ENCODE results near the gene THOC6.

DNA sequence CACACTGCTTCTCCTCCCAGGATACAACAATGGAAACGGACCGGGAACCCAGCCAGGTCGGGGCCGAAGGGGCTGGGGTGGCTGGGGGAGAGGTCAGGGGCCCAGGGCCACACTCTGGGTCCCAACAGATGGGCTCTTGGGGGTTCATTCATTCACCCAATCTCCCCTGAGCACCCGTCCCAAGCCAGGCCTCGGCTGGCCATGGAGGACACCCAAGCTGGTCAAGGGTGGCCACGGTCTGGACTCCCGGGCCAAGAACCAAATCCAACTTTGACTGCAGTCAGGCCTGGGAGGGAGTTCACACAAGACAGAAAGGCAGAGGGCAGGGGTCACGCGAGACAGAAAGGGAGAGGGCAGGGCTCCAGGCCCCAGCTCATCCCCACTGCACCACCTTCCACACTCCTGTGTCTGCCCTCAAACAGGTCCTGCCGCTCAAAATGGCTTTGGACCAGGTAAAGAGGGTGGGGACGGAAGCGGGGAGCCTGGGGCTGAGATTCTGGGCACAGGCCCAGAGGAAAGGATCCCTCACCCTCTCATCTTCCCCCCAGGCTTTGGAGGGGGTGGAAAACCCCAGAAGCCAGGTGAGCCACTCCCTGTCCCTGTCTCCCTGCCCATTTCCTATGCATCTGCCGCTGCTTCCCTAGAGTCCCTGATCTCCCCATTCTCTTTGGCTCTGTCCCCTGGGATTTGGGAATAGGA, 31.3 kb upstream of the THOC6 start:
- TF ChIP-seq, protein P1, sequence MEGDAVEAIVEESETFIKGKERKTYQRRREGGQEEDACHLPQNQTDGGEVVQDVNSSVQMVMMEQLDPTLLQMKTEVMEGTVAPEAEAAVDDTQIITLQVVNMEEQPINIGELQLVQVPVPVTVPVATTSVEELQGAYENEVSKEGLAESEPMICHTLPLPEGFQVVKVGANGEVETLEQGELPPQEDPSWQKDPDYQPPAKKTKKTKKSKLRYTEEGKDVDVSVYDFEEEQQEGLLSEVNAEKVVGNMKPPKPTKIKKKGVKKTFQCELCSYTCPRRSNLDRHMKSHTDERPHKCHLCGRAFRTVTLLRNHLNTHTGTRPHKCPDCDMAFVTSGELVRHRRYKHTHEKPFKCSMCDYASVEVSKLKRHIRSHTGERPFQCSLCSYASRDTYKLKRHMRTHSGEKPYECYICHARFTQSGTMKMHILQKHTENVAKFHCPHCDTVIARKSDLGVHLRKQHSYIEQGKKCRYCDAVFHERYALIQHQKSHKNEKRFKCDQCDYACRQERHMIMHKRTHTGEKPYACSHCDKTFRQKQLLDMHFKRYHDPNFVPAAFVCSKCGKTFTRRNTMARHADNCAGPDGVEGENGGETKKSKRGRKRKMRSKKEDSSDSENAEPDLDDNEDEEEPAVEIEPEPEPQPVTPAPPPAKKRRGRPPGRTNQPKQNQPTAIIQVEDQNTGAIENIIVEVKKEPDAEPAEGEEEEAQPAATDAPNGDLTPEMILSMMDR (IDR thresholded peaks at IDR 0.05; ENCODE audit: poor library complexity, severe bottlenecking): no peak
- TF ChIP-seq POLR2AphosphoS5 (IDR thresholded peaks at IDR 0.05): no peak
